GM18861 (cell line): Measurements from ENCODE around the gene PTPRG.

Experiments
- ATAC-seq: cut with Tn5 transposase; IDR thresholded peaks from one replicate; pipeline ENCODE4 v1.9.1; 2021; ENCODE audit not compliant: unreplicated experiment

Gene PTPRG

GRCh38 chr3:61616586-61616985, 55.2 kb downstream of the PTPRG start:
- ATAC-seq = no peak

GRCh38 chr3:61617041-61617440, 55.7 kb downstream of the PTPRG start:
- ATAC-seq = no peak

DNA sequence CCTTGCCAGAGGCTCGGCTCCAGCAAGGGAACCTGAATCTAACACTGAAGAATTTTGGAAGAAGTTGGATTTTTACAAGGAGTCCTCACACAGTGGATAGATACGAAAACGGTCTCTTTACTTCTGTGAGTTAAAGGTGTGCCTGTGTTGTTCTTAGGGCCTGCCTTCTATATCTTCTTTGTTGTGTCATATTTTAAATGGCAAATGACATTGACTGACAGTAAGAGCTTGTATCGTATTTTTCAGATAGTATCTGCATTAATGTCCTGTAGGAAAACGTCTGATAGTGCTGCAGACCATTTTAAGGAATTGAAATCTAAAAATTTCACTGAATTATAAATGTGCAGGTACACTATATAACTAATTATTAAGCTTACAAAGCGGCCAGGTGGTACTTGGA, 56.3 kb downstream of the PTPRG start:
- ATAC-seq = no peak

DNA sequence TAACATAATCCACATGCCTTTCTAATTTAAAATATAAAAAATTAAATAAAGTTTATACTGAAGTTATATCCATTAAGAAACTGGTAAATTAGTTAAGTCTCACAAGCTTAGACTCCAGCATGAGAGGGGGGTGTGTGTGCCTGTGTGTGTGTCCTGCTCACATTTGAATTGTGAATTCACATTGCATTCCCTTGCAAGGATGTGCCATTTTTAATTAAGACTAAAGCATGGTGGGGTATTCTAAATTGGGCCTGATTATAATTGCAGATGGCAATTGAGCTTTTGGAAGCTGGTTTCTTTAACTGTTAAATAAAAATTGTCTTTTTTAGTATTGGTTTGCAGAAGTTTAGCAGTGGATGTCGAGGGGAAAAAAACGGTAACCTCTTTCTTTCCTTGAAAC, 56.9 kb downstream of the PTPRG start:
- no peak for ATAC-seq

DNA sequence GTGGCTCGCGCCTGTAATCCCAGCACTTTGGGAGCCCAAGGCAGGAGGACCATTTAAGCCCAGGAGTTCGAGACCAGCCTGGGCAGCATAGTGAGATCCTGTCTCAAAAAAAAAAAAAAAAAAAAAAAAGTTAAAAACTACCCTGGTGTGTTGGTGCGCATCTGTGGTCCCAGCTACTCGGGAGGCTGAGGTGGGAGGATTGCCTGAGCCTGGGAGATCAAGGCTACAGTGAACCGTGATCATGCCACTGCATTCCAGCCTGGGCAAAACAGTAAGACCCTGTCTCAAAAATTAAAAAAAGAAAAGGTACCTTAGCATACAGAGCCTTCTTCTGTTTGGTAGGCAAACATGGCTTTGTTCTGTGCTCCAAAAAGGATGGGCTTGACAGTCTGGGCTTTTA, 57.5 kb downstream of the PTPRG start:
- no peak for ATAC-seq

- ATAC-seq = no peak
Observed at GRCh38 chr3:61620073-61620472, 58.7 kb downstream of the PTPRG start.

DNA sequence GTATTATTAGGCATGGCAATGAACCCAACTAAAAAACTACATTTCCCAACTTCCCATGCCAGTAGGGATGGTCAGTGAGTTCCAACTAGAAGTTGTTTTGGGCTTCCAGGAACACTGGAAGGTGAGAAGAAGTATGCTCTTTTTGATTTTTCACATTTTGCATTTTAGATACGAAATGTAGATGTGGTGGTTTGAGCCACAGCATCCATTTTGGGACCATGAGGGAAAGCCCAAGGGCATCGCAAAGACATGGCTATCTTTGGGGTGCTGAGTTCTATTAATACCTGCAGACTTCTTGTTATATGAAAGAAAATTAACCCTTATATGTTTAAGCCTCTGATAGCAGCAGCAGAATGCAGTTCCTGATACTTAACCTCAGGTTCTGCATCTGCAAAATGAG, 62.9 kb downstream of the PTPRG start:
- ATAC-seq = no peak

DNA sequence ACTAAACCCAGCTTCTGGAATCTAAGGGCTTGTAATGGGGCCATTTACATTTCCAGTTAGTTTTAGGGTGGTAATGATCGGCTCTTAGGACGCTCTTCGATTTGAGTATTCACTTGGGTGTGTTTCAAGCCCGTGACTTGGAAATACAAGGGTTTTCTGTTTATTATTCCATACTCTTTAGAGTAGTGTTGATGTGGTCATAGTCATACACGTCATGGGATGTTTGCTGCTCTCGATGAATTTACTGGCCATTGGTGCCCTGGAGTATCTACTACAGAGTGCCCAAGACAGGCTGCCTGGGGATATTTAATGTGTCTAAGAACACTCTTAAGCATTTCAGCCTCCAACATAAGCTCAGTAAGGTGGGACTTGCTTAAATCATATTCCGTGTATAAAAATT, 64.1 kb downstream of the PTPRG start:
- ATAC-seq = no peak

GRCh38 chr3:61626484-61626883, 65.1 kb downstream of the PTPRG start:
- ATAC-seq = no peak

- no peak for ATAC-seq
Observed at GRCh38 chr3:61627768-61628185, 66.4 kb downstream of the PTPRG start.

GRCh38 chr3:61628636-61629035, 67.3 kb downstream of the PTPRG start:
- ATAC-seq = no peak

DNA sequence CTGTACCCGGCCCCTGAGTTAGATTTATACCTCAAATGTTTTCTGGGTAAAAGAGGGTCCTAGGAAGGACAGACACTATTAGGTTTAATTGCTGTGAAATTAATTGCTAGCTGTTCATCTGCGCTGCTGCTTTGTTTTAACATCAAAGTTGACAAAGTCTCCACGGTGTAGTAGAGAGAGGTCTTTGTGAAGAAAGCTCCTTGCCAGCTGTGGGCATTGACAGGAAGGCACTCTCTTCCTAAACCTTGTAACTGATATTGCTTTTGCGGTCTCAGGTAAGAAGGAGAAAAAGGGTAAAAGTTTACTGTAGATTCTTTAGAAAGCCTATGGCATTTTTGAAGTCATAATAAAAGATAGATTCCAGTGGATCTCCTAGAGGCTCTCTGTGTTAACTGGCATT, 68.1 kb downstream of the PTPRG start:
- no peak for ATAC-seq

DNA sequence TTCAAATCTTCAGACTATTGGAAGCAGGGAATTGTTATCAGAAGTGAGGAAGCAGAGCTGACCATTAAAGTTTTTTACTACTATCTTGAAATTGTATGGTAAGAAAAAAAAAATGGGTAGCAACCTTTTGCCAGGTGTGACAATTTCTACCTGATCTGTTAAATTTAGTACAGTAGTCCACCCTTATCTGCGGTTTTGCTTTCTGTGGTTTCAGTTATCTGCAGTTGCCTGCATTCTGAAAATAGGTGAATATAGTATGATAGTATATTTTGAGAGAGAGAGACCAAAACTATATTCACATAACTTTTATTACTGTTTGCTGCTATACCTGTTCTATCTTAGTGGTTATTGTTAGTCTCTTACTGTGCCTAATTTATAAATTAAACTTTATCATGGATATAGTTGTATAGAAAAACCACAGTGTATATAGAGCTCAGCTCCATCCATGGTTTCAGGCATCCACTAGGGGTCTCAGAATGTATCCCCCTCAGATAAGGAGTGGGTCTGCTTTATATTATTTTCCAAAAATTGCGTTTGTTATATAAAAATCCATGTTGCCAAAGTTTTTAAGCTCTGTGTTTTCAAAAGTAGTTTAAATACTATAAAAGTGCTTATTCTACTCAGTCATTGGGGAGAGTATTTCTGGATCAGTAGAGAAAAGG, 69.9 kb downstream of the PTPRG start:
- ATAC-seq = no peak

DNA sequence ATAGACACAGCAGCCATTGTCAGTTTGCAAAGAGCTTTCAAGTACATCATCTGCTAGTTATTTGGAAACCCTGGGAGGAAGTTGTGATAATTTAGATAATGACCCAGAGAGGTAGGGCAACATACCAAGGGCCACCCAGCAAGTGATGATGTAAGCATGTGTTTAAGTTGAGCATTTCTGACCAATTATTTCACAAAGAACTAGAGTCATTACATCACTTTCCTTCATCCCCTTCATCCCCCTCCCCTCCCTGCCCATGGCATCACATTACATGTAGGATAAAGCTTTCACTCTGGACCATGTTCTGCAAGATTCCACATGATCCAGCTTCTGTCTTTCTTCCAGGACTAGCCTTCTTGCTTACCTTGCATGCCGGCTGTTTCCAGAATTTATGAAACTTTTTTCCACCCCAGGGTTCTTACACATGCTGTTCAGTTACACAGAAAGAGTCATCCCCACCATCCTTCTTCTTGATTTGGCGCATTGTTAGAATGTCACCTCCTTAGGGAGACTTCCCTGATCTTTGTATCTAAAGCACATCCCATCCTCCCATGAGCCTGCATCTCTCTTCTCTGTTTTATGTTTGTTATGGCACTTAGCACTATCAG, 71.3 kb downstream of the PTPRG start:
- ATAC-seq = no peak

DNA sequence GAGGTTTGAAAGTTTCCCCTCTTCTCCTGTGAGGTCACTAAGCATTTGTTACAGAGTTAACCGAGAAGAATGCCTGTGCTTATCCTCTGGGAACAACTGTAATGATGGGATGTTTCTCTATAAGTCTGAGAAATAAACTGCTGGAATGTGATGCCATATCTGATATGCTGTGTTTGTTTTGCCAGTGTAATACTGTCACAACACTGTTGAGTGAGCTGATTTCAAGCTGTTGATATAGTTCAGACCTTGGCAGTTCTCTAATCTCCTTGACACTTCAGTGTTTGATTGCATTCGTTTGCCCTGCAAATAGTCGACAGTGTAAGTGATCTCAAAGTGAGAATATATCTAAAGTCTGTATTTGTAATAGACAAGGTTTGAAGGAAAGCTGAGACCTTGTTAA, 73.3 kb downstream of the PTPRG start:
- ATAC-seq = no peak

GRCh38 chr3:61637088-61638051, 76.0 kb downstream of the PTPRG start:
- ATAC-seq = no peak

GRCh38 chr3:61638741-61639140, 77.4 kb downstream of the PTPRG start:
- ATAC-seq = no peak

DNA sequence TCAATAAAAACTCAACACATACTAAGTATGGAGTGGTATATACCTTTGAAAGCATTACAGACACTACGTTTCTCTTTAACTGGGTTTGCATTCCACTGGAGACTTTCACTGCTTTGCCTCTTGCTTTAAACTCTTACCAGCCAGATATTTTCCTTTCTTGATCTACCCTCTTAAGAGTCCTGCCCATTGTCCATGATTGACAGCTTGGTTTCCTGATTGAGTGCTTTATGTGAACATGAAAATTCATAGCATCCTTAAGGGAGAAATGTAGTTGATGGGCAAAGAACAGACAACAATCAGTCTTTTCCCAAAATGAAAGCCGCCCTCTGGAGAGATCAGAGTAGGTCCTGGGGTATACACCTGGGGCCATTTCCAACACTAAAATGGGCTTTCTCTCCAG, 78.6 kb downstream of the PTPRG start:
- ATAC-seq = no peak

- no peak for ATAC-seq
Observed at GRCh38 chr3:61645148-61645547, 83.8 kb downstream of the PTPRG start.

DNA sequence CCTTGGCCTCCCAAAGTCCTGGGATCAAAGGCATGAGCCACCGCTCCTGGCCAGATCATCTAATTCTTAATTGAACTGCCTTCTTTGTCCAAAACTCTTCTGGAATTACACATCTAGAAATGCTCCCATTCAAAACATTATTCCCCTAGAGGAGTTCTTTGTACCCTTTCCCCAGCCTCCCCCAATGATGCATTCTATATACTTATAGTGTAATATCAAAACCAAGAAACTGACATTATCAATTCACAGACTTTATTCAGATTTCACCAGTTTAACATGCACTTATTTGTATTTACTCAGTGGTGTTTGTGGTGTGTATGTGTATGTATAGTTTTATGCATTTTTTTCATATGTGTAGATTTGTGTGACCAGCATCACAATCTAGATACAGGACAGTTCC, 85.0 kb downstream of the PTPRG start:
- no peak for ATAC-seq

- ATAC-seq = no peak
Observed at GRCh38 chr3:61646851-61647525, 85.6 kb downstream of the PTPRG start.
